ENCODE results near the gene FGF21. TPM values are rescaled to one million over a fixed set of nuclear protein-coding genes. Genes with fewer than 3 reads are reported as not detected.
"Not testable (repeated sequence)": the region's sequence is repeated elsewhere in the genome, so short reads cannot be mapped to it uniquely, and the experiment has no call there.

Gene FGF21
- total RNA-seq, 1 donor from 2014 or later: not detected

DNA sequence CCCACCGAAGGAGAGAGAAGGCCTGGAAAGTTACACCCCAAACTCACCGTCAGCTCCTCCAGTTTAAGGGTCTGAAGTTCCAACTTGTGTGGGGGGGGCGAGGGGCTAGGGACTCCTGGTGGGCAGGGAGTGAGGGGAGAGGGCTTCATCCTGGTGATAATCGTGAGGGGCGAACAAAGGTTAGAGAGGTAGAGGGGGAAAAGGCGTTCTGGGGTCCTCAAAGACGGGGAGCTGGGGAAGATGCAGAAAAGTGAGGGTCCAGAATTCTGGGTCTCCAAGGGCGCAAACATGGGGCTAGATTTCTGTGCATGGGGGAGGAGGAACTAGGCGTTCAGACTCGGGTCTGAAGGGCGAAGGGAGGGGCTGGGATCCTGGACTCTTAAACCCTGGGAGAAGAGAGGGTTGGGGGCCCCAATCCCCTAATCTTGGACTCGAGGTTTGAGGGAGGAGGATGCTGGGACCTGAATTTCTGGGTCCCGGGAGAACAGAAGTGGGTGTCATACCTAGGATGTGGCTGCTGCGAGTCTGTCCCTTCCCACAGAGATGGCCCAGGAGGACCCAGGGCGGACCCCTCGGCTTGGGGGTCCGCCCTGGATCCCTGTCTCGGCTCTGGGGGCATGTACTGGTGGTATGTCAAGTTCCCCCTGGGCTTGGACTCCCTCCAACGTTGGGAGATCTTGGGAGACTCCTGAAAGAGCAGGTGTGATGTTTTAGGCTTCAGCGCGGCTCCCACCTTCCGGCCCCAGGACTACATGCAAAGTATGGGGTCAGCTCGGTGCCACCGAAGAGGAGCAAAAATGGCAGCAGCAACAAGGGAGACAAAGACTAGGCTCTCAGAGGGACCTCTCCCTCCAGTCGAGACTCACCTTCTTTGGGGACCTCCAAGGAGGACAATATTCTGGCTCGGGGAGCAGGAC, 40.3 kb upstream of the FGF21 start:
- Mint-ChIP-seq H3K27me3 (ENCODE audit: low read depth) (no peaks in the 10 kb centered on the region), H3K9me3 (no peaks in the 10 kb centered on the region), H3K36me3 (ENCODE audit: low read depth) (no peaks in the 10 kb centered on the region), H3K4me1 (peaks cover 38% of the 10 kb centered on the region), H3K27ac (ENCODE audit: unreplicated experiment) (peak overlapping the region; percentile 92), H3K4me3 (peak overlapping the region; percentile 92)
- TF ChIP-seq, protein P1, sequence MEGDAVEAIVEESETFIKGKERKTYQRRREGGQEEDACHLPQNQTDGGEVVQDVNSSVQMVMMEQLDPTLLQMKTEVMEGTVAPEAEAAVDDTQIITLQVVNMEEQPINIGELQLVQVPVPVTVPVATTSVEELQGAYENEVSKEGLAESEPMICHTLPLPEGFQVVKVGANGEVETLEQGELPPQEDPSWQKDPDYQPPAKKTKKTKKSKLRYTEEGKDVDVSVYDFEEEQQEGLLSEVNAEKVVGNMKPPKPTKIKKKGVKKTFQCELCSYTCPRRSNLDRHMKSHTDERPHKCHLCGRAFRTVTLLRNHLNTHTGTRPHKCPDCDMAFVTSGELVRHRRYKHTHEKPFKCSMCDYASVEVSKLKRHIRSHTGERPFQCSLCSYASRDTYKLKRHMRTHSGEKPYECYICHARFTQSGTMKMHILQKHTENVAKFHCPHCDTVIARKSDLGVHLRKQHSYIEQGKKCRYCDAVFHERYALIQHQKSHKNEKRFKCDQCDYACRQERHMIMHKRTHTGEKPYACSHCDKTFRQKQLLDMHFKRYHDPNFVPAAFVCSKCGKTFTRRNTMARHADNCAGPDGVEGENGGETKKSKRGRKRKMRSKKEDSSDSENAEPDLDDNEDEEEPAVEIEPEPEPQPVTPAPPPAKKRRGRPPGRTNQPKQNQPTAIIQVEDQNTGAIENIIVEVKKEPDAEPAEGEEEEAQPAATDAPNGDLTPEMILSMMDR (conservative IDR thresholded peaks at IDR 0.05): no peak
- DNase-seq (ENCODE audit: low read depth, low spot score): no peak

- Mint-ChIP-seq H3K4me1 (peaks cover 45% of the 10 kb centered on the region), H3K36me3 (ENCODE audit: low read depth) (no peaks in the 10 kb centered on the region), H3K27me3 (ENCODE audit: low read depth) (no peaks in the 10 kb centered on the region), H3K4me3 (peak overlapping the region; percentile 41), H3K9me3 (no peaks in the 10 kb centered on the region), H3K27ac (ENCODE audit: unreplicated experiment) (no peak overlapping the region)
- TF ChIP-seq, protein P1 (conservative IDR thresholded peaks at IDR 0.05): no peak
- no peak for DNase-seq (ENCODE audit: low read depth, low spot score)
These were observed 39.6 kb upstream of the FGF21 start for GRCh38 chr19:48715681-48716171.

GRCh38 chr19:48716562-48717291, 38.6 kb upstream of the FGF21 start:
- peaks cover 50% of the 10 kb centered on the region for H3K4me1 Mint-ChIP-seq
- peak overlapping the region; percentile 70 for H3K27ac Mint-ChIP-seq (ENCODE audit: unreplicated experiment)
- no peaks in the 10 kb centered on the region for H3K36me3 Mint-ChIP-seq (ENCODE audit: low read depth)
- no peaks in the 10 kb centered on the region for H3K27me3 Mint-ChIP-seq (ENCODE audit: low read depth)
- DNase-seq (ENCODE audit: low read depth, low spot score): no peak
- no peaks in the 10 kb centered on the region for H3K9me3 Mint-ChIP-seq
- TF ChIP-seq, protein P1 (conservative IDR thresholded peaks at IDR 0.05): no peak
- H3K4me3 Mint-ChIP-seq: peak overlapping the region; percentile 70

DNA sequence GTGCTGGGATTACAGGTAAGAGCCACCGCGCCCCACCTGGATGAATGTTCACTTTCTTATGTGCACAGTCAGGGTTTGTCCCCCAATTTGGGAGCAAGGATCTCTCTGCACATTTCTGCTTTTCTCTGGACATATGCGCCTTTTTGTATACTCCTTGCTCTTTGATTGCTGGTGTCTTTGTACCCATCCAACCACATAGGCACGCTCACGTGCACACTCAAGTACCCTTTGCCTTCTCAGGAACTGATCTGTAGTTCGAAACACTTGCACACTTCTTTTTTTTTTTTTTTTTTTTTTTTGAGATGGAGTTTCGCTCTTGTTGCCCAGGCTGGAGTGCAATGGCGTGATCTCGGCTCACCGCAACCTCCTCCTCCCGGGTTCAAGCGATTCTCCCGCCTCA, 37.2 kb upstream of the FGF21 start:
- not testable (repeated sequence) for H3K27me3 Mint-ChIP-seq (ENCODE audit: low read depth); H3K36me3 Mint-ChIP-seq (ENCODE audit: low read depth); DNase-seq (ENCODE audit: low read depth, low spot score); H3K27ac Mint-ChIP-seq (ENCODE audit: unreplicated experiment); H3K9me3 Mint-ChIP-seq
- Mint-ChIP-seq H3K4me3 (peak overlapping the region; percentile 77), H3K4me1 (peaks cover 50% of the 10 kb centered on the region)

DNA sequence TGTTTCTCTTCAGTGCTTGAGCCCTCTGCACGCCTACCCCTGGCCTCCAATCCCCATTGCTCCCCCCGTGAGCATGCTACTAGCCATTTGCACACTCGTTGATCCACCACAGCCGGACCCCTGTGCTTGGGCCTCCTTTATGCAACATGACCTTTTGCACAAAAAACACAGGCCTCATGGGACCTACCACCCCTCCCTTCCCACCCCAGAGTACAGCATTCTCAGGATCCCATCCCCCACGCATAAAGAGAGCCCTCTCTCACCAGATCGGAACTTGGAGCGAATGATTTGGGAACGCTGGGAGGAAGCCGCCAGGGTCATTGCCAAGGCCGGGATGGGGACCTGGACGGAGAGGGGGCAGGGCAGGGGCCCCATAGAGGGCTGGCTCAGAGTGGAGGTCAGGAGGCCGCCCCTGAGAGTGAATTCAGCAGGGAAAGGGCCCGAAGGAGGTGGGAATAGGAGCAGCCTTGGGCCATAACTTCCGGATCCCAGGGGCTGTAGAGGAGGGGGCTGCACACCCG, 36.6 kb upstream of the FGF21 start:
- H3K36me3 Mint-ChIP-seq (ENCODE audit: low read depth): no peaks in the 10 kb centered on the region
- no peaks in the 10 kb centered on the region for H3K9me3 Mint-ChIP-seq
- peak overlapping the region; percentile 77 for H3K4me3 Mint-ChIP-seq
- H3K27ac Mint-ChIP-seq (ENCODE audit: unreplicated experiment): peak overlapping the region; percentile 97
- no peaks in the 10 kb centered on the region for H3K27me3 Mint-ChIP-seq (ENCODE audit: low read depth)
- H3K4me1 Mint-ChIP-seq: peaks cover 48% of the 10 kb centered on the region
- TF ChIP-seq, protein P1 (conservative IDR thresholded peaks at IDR 0.05): no peak
- no peak for DNase-seq (ENCODE audit: low read depth, low spot score)

Data from neural crest cell (in vitro differentiated cells).